PFSK-1 (cell line): ENCODE measurements around the gene KDM7A.

ENCODE experiments used
- FOXP2 ChIP-seq: optimal IDR thresholded peaks from 2 replicates; pipeline ENCODE3; 2011; ENCODE audit warnings: borderline replicate concordance, control low read depth, inconsistent platforms; ENCODE audit not compliant: insufficient read depth; ENCODE audit errors: extremely low read length, extremely low read depth
- POLR2AphosphoS5 ChIP-seq: IDR thresholded peaks from 2 replicates; pipeline ENCODE4 v1.6.1; 2012; ENCODE audit warnings: low read depth, mild to moderate bottlenecking, control low read depth, low read length, moderate library complexity
- SIN3A ChIP-seq: IDR thresholded peaks from 2 replicates; pipeline ENCODE4 v1.6.1; 2012; ENCODE audit warnings: mild to moderate bottlenecking, low read length, moderate library complexity, borderline replicate concordance; ENCODE audit not compliant: insufficient read depth
- TAF1 ChIP-seq: IDR thresholded peaks from 2 replicates; pipeline ENCODE4 v1.6.1; 2012; ENCODE audit warnings: low read length, control low read depth, borderline replicate concordance; ENCODE audit not compliant: insufficient read depth
- TF ChIP-seq, protein P1 (sequence below), 2 experiments: IDR thresholded peaks; 2 replicates each; pipeline versions ENCODE4 v1.6.1 to v1.8.0; 2011 to 2012; ENCODE audit warnings: low read depth in 2 of 2, low read length in 2 of 2, control low read depth in 1 of 2, inconsistent platforms in 1 of 2, mild to moderate bottlenecking in 1 of 2, moderate library complexity in 1 of 2; ENCODE audit not compliant: insufficient read depth in 1 of 2

The KDM7A gene

DNA sequence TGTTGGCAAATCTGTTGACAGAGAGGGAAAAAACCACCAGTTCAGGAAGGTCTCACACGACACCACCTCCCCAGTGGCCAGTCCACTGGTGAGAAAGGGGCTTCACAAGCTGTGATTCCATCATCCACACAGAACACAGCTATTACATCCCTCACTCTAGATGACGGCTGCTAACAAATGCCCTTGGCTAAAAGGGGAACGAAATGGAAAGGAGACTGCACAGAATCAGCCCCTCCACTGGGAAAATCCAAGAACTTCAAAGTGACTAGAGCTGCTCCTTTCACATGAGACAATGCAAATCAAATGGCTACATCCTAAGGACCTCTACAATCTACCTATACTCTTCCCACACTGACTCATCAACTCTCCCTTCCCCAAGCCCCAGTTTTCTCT lies 119.6 kb downstream of the KDM7A start:
- no peak for TF ChIP-seq SIN3A
- no peak for TF ChIP-seq FOXP2
- TF ChIP-seq TAF1, result no peak
- TF ChIP-seq, protein P1, sequence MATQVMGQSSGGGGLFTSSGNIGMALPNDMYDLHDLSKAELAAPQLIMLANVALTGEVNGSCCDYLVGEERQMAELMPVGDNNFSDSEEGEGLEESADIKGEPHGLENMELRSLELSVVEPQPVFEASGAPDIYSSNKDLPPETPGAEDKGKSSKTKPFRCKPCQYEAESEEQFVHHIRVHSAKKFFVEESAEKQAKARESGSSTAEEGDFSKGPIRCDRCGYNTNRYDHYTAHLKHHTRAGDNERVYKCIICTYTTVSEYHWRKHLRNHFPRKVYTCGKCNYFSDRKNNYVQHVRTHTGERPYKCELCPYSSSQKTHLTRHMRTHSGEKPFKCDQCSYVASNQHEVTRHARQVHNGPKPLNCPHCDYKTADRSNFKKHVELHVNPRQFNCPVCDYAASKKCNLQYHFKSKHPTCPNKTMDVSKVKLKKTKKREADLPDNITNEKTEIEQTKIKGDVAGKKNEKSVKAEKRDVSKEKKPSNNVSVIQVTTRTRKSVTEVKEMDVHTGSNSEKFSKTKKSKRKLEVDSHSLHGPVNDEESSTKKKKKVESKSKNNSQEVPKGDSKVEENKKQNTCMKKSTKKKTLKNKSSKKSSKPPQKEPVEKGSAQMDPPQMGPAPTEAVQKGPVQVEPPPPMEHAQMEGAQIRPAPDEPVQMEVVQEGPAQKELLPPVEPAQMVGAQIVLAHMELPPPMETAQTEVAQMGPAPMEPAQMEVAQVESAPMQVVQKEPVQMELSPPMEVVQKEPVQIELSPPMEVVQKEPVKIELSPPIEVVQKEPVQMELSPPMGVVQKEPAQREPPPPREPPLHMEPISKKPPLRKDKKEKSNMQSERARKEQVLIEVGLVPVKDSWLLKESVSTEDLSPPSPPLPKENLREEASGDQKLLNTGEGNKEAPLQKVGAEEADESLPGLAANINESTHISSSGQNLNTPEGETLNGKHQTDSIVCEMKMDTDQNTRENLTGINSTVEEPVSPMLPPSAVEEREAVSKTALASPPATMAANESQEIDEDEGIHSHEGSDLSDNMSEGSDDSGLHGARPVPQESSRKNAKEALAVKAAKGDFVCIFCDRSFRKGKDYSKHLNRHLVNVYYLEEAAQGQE (IDR thresholded peaks at IDR 0.05; ENCODE audit: insufficient read depth in 1 of 2, low read depth in 2 of 2, low read length in 2 of 2), result no peak
- no peak for TF ChIP-seq POLR2AphosphoS5

DNA sequence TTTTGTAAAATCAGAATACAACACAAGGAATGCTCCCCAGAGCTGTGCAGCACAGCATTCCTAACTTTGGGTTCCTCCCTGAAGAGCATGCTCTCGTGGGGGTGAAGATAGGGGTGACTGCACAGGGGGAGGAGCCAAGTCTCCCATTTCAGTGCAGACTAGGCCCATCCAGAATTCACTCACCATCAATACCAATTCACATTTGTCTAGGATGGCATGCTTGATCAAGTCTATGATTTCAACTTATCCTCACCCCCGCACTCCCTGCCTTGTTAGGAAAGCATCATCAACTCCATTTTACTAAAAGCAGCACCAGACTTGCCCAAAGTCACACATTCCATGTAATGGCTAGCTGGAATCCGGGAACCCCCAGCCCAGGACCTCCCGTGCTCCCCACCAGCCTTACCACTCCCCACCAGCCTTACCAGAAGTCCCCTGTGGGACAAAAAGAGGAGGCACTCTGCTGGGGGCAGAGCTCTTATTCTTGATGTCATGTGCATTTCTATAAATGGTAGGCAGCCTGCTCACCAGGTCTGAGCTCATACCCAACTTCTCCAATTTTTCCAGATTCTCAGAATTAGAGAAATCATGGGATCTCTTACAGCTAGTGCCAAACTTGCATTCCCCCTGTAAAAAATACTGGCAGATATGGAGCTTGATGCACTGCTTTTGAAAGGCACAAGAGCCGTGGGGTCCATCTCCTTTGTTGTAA lies 120.2 kb downstream of the KDM7A start:
- TF ChIP-seq, protein P1 (IDR thresholded peaks at IDR 0.05; ENCODE audit: insufficient read depth in 1 of 2, low read depth in 2 of 2, low read length in 2 of 2), result no peak

DNA sequence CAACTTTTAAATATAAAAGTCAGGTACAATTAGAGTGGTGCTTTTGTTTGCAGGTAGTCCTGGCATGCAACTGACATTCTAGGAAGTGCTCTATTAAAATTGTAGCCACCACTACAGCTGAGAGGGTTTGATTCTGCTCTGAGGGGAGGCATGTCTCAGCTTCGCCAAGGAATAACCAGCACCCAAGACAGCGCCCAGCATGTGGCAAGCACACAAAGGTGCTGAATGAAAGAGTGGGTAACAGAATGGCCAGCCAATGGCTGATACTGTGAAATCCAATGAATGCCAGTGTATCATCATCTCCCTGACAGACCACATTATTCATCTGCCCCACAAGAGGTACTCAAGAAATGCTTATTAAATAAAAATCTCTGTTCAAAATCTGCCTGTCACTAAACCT lies 121.0 kb downstream of the KDM7A start:
- TF ChIP-seq FOXP2 (no peak), POLR2AphosphoS5 (no peak), TAF1 (no peak), SIN3A (no peak)
- TF ChIP-seq, protein P1 (IDR thresholded peaks at IDR 0.05; ENCODE audit: insufficient read depth in 1 of 2, low read depth in 2 of 2, low read length in 2 of 2), result no peak

DNA sequence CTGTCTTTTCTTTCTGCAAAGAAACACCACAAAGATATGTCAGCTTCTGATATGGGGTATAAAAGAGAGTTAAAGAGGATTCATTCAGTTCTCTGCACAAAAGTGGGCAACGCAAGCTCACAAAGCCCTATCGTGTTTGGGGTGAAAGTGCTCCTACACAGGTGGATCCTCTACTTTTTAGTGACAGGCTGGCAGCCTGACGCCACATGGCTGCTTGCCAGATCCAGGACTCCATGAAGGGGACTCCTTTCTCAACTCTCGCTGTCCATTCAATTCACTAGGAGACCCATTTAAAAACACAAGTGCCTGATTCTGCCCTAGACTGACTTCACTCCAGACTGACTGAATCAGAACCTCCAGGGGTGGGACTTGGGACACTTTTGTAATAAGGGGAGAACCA lies 122.0 kb downstream of the KDM7A start:
- TF ChIP-seq SIN3A (no peak), POLR2AphosphoS5 (no peak), FOXP2 (no peak), TAF1 (no peak)
- TF ChIP-seq, protein P1 (IDR thresholded peaks at IDR 0.05; ENCODE audit: insufficient read depth in 1 of 2, low read depth in 2 of 2, low read length in 2 of 2), result no peak

DNA sequence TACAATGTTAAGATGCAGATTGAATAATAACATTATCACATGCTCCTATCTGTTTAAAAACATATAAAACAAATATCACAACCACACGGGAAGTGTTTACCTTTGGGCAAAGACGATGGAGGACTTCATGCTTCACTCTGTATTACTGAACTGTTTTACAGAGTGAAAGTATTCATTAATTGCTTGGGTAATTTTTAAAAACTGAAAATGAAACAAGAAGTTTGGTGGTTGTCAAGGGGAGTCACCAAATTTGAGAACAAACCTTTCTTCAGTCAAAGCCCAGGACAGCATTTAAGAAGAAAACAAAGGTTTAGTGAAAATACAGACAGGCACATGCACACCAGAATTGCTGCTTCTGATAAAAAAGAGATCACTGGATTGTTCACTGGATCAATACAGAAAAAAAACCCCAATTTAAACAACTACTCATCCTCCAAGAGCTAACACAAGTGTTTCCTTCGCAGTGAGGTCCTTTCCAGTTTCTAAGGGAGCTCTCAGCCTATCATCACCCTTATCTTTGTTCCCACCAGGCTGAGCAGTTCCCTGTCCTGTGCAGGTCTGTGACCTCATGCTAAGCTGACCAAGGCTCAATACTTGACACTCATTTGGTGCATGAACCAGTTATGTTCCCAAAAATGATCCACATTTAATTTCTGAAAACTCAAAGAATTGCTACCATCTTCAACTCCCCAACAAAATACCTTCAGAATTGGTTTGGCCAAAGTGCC lies 122.8 kb downstream of the KDM7A start:
- TF ChIP-seq FOXP2, result no peak
- no peak for TF ChIP-seq SIN3A
- TF ChIP-seq POLR2AphosphoS5, result no peak
- TF ChIP-seq, protein P1 (IDR thresholded peaks at IDR 0.05; ENCODE audit: insufficient read depth in 1 of 2, low read depth in 2 of 2, low read length in 2 of 2), result no peak
- TF ChIP-seq TAF1, result no peak
